IPS DF 4.7 (cell line): Measurements from ENCODE around the gene PERM1.
"Not testable (repeated sequence)": the region's sequence is repeated elsewhere in the genome, so short reads cannot be mapped to it uniquely, and the experiment has no call there.

ENCODE experiments used
- DNase-seq: peaks from one replicate; pipeline ENCODE4 v3.0.0-alpha.2; 2013; ENCODE audit warnings: low spot score; ENCODE audit errors: extremely low read depth

Gene PERM1

GRCh38 chr1:1014799-1015681 is 33.1 kb upstream of the PERM1 start:
- DNase-seq, result no peak

DNA sequence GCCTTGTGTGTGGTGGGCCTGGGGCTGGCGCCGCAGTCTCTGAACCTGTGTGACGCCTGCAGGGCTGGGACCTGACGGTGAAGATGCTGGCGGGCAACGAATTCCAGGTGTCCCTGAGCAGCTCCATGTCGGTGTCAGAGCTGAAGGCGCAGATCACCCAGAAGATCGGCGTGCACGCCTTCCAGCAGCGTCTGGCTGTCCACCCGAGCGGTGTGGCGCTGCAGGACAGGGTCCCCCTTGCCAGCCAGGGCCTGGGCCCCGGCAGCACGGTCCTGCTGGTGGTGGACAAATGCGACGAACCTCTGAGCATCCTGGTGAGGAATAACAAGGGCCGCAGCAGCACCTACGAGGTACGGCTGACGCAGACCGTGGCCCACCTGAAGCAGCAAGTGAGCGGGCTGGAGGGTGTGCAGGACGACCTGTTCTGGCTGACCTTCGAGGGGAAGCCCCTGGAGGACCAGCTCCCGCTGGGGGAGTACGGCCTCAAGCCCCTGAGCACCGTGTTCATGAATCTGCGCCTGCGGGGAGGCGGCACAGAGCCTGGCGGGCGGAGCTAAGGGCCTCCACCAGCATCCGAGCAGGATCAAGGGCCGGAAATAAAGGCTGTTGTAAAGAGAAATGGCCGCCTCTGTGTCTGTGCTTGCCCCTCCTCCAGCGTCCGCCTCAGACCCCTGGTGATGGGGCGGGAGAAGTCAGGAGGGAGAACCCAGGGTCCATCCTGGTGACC is 32.2 kb upstream of the PERM1 start:
- DNase-seq, result no peak

- DNase-seq, result no peak
Measured at GRCh38 chr1:1013105-1013921, 31.4 kb upstream of the PERM1 start, which contains the start of gene ISG15. TSS of gene ISG15 (plus strand) at chr1:1013497. CDS start at chr1:1013574, 77 bp downstream.

DNA sequence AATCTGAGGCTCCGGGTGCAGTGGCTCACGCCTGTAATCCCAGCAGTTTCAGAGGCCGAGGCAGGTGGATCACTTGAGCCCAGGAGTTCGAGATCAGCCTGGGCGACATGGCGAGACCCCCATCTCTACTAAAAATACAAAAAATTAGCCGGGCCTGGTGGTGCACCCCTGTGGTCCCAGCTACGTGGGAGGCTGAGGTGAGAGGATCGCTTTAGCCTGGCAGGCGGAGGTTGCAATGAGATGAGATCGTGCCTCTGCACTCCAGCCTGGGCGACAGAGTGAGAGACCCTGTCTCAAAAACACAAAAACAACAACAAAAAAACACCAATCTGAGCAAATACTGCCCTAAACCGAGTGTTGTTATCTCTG is 30.8 kb upstream of the PERM1 start:
- not testable (repeated sequence) for DNase-seq

DNA sequence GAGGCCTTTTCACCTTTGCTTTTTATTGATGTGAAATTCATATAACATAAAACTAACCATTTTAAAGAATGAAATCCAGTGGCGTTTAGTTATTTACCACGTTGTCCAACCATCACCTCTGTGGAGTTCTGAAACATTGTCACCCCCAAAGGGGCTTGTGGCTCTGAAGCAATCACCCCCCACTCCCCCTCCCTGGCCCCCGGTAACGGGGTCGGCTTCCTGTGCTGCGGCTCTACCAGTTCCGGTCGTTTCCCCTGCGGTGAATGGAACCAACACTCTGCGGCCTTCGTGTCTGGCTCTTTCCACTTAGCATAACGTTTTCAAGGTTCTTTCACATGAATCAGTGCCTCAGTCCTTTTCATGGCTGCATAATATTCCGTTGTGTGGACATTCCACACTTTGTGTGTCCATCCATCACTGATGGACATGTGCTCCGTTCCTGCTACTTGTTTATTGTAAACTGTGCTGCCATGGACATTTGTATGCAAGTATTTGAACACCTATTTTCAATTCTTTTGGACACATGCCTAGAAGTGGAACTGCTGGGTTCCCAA is 29.6 kb upstream of the PERM1 start:
- DNase-seq, result no peak

GRCh38 chr1:1010131-1010530 is 28.2 kb upstream of the PERM1 start:
- not testable (repeated sequence) for DNase-seq

DNA sequence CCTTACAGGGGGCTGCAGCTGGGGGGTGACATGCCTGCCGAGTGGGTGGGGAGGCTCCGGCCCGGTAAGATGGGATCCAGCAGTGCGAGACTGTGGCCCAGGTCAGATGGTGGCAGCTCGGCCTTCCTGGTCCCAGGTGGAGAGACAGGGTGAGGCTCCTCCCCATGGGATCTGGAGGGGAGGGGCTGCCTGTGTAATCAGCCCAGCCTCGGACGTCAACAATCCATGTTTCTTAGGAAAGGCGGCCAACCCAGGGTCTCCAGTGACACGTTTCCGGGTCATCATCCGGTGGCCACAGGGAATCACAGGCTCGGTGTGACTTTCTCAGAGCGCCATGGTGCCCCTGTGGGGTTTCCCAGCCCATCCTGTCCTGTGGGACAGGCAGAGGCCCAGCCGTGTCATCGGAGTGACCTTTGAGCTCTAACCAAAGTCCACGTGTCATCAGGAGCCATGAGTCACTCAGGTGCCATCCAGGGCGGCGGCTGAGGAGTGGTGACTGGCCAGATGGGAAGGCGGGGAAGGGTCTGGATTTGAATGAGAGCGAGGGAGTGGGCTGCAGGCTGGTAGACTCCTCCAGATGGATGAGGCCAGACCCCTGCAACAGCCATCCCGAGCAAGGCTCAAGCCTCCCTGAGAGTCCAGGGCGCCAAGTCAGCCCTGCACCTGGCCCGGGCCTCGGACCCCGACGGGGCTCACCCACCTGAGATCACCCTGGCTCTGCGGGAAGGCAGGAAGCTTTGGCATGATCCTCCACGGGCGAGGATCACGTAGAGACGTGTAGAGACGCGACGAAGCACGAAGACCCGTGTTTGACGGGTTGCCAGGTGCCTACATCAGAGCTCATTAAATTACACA is 24.6 kb upstream of the PERM1 start:
- DNase-seq, result no peak

GRCh38 chr1:1005774-1006304 is 23.9 kb upstream of the PERM1 start:
- no peak for DNase-seq

- DNase-seq, result no peak
Measured at GRCh38 chr1:1004780-1005697, 23.1 kb upstream of the PERM1 start.

- DNase-seq, result no peak
Measured at GRCh38 chr1:1004420-1004779, 22.5 kb upstream of the PERM1 start.

DNA sequence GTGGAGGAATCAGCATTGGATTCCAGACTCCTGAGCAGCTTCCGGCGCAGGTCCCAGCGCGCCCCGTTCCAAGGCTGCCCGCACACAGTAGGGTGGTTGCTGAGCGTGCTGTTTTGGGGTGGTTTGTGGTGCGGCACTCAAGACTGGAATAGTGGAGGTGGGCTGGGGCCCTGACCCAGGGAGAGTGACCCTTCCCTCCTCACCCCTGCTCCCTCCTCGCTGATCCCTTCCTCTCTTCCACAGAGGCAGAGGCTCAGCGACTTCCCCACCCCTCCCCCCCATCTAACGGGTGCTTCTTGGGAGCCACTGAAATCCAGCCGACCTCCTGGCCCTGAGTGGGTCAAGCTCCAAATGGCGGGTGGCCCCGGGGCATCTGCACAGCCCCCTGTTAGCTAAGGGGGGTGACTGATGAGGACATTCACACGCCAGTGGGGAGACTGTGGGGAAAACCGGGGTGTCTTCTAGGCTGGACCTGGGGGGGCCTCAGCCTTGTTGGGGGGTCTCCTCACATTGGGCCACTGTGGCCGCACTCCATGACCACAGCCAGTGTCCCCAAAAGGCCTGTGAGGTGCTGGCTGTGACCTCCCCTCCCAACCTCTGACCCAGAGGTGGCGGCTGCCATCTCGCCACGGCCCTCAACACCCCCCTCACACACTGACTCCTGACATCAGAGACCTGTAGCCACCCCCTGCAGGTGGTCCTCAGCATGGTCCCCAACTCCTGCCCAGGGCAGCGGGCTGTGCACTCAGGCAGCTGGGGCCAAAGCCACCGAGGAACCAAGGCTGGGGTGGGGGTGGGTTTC is 21.9 kb upstream of the PERM1 start:
- DNase-seq, result no peak

DNA sequence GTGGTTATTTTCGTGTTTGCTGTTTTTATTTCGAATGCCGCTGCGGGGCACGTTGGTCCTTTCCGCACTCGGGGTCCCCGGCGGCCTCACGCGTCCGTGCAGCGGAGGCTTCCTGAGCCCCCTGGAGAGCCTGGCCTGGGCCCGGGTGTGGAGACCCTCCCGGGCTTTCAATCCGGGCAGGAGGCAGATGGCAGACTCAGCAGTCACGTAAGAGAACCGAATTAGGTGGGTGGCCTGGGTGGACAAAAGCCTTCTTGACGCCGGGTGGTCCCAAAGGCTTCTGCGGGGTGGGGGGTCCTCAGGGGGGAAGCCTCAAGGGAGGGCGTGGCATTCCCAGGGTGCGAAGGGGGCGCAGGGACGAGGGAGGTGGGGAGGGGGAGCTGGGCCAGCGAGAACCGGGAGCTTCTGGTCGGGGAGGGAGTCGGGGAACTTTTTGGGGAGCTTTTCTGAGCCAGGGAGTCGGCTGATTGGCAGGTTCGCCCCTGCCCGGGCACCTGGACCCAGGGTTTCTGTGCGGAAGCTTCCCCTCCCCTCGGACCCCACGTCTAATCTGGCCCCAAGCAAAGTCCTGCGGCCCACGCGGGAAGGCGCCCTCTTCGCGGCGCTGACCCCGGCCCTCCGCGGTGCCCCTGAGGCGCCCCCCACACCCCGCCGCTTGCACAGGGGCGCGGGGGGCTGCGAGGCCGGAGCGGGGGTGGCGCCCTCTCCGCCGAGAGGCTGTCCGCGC is 19.3 kb upstream of the PERM1 start:
- no peak for DNase-seq

- no peak for DNase-seq
Measured at GRCh38 chr1:1000357-1001056, 18.6 kb upstream of the PERM1 start.

DNA sequence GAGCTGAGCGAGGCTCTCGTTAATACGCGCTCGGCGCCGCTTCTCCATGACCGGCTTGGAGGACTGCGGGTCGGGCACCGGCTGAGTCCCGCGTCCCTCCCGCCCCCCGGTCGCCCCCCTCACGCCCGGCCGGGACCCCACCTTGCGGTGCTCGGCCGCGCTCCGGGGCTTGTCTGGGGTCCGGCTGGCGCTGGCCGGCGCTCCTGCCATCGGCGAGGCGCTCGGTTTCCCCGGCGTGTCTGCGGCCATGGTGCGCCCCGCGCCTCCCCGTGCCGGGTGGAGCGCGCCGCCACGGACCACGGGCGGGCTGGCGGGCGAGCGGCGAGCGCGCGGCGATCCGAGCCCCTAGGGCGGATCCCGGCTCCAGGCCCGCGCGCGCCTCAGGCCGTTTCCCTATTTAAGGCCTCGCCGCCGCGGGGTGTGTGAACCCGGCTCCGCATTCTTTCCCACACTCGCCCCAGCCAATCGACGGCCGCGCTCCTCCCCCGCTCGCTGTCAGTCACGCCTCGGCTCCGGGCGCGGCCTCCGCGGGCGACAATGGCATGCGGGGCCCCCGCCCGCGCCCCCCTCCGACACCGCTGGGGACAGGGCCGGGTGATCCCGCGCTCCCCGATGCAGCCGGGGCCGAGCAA is 17.9 kb upstream of the PERM1 start, which contains the start of gene HES4:
TSS of gene HES4 (minus strand) at position 373 of the 632 bp plus-strand sequence. CDS start at position 249, 124 bp downstream.
- DNase-seq, result no peak

- DNase-seq, result no peak
Measured at GRCh38 chr1:998995-999724, 17.3 kb upstream of the PERM1 start.

DNA sequence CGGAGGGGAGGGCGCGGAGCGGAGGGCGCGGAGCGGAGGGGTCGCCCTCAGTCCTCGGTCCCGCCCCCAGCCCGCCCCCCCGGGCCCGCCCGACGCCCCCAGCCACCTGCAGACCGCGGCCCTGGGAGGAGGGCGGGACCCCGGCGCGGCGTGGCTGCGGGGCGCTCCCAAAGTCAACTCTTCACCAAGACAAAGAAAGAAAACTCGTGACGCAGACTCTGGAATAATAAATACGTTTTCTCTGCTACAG is 16.8 kb upstream of the PERM1 start:
- no peak for DNase-seq
